IMR-90 (cell line): ENCODE data around the gene MRTFA. TPM values are rescaled to one million over a fixed set of nuclear protein-coding genes. Genes with fewer than 3 reads are reported as not detected.

Experiments
- ATAC-seq: fragments of 200-7000 bp; cut with Tn5 transposase; 2 replicates; pipeline ENCODE4 v1.9.1; 2020; ENCODE audit warnings: low read depth, mild to moderate bottlenecking, moderate library complexity
- BruUV-seq: library from RNA; stranded (reverse); fragments of 400-500 nt; replicated peaks from 2 replicates; lab custom pipeline; 2021; lab: Mats Ljungman, UMichigan
- CTCF ChIA-PET: fragments of 300-600 bp; formaldehyde crosslinking; extraction: SDS; loops from one replicate; lab custom pipeline; 2021; ENCODE audit warnings: antibody characterized with exemption; lab: Yijun Ruan, JAX
- POLR2A ChIA-PET: fragments of 300-600 bp; sonication (Branson Sonifier 250); formaldehyde crosslinking; loops from one replicate; lab custom pipeline; 2022; ENCODE audit warnings: antibody characterized with exemption; ENCODE audit not compliant: unreplicated experiment; lab: Charles Lee
- DNase-seq: peaks from one replicate; pipeline ENCODE4 v3.0.0; 2013
- H2AFZ ChIP-seq: replicated peaks from 2 replicates; pipeline ENCODE3; 2013; ENCODE audit warnings: low read length, mild to moderate bottlenecking; ENCODE audit not compliant: poor library complexity
- H2AK5ac ChIP-seq: 2 replicates; pipeline ENCODE4 v1.6.1; 2013; ENCODE audit warnings: low read depth, low read length, inconsistent platforms
- H2AK9ac ChIP-seq: replicated peaks from 2 replicates; pipeline ENCODE3; 2013; ENCODE audit warnings: mild to moderate bottlenecking, low read depth, low read length, moderate library complexity; ENCODE audit not compliant: poor library complexity
- H2BK120ac ChIP-seq: 2 replicates; pipeline ENCODE4 v1.6.1; 2013; ENCODE audit warnings: low read depth, low read length, inconsistent platforms
- H2BK15ac ChIP-seq: 3 replicates; pipeline ENCODE4 v1.6.1; 2013; ENCODE audit warnings: low read depth, low read length, inconsistent platforms
- H2BK20ac ChIP-seq: 2 replicates; pipeline ENCODE4 v1.6.1; 2013; ENCODE audit warnings: low read depth, mild to moderate bottlenecking, inconsistent platforms, low read length, moderate library complexity
- H2BK5ac ChIP-seq: 2 replicates; pipeline ENCODE4 v1.6.1; 2013; ENCODE audit warnings: mild to moderate bottlenecking, low read depth, low read length, inconsistent platforms; ENCODE audit not compliant: poor library complexity, severe bottlenecking
- H3K14ac ChIP-seq: replicated peaks from 2 replicates; pipeline ENCODE4 v1.6.1; 2013; ENCODE audit warnings: low read depth, low read length, inconsistent platforms
- H3K18ac ChIP-seq: 2 replicates; pipeline ENCODE4 v1.6.1; 2013; ENCODE audit warnings: low read depth, low read length, control low read depth
- H3K23ac ChIP-seq: 2 replicates; pipeline ENCODE4 v1.6.1; 2013; ENCODE audit warnings: low read depth, low read length, inconsistent platforms
- H3K27ac ChIP-seq: 2 replicates; pipeline ENCODE4 v1.5.1; 2013; ENCODE audit warnings: mild to moderate bottlenecking, control low read depth, low read length; ENCODE audit not compliant: insufficient read depth
- H3K27me3 ChIP-seq: 2 replicates; pipeline ENCODE4 v1.6.1; 2013; ENCODE audit warnings: low read length; ENCODE audit not compliant: control insufficient read depth, insufficient read depth
- H3K36me3 ChIP-seq: 2 replicates; pipeline ENCODE4 v1.6.1; 2013; ENCODE audit warnings: low read length, mixed read lengths; ENCODE audit not compliant: control insufficient read depth, insufficient read depth
- H3K4ac ChIP-seq: 2 replicates; pipeline ENCODE4 v1.6.1; 2013; ENCODE audit warnings: low read depth, low read length, inconsistent platforms
- H3K4me1 ChIP-seq: 2 replicates; pipeline ENCODE4 v1.6.1; 2013; ENCODE audit warnings: low read length, mixed read lengths; ENCODE audit not compliant: control insufficient read depth, insufficient read depth
- H3K4me2 ChIP-seq: 2 replicates; pipeline ENCODE4 v1.6.1; 2013; ENCODE audit warnings: low read depth, mild to moderate bottlenecking, control low read depth, low read length, moderate library complexity
- H3K4me3 ChIP-seq: 2 replicates; pipeline ENCODE4 v1.5.1; 2013; ENCODE audit warnings: low read depth, mild to moderate bottlenecking, control low read depth, low read length, moderate library complexity; ENCODE audit not compliant: insufficient read depth
- H3K56ac ChIP-seq: 2 replicates; pipeline ENCODE4 v1.6.1; 2013; ENCODE audit warnings: low read length, inconsistent platforms; ENCODE audit not compliant: insufficient read depth; ENCODE audit errors: extremely low read depth
- H3K79me1 ChIP-seq, 2 experiments: 2 replicates each; pipeline ENCODE4 v1.6.1; 2013; ENCODE audit warnings: low read length in 2 of 2, inconsistent platforms in 1 of 2, low read depth in 1 of 2
- H3K9ac ChIP-seq: 2 replicates; pipeline ENCODE4 v1.6.1; 2013; ENCODE audit warnings: low read depth, low read length, control low read depth
- H3K9me1 ChIP-seq: 2 replicates; pipeline ENCODE4 v1.6.1; 2013; ENCODE audit warnings: low read length, inconsistent platforms; ENCODE audit not compliant: insufficient read depth
- H3K9me3 ChIP-seq: 2 replicates; pipeline ENCODE4 v1.6.1; 2013; ENCODE audit warnings: low read length; ENCODE audit not compliant: control insufficient read depth, insufficient read depth
- H4K20me1 ChIP-seq: 2 replicates; pipeline ENCODE4 v1.6.1; 2013; ENCODE audit warnings: low read length, inconsistent platforms; ENCODE audit not compliant: insufficient read depth
- H4K5ac ChIP-seq: 2 replicates; pipeline ENCODE4 v1.6.1; 2013; ENCODE audit warnings: mild to moderate bottlenecking, low read depth, low read length, control low read depth
- H4K8ac ChIP-seq, 2 experiments: 2 replicates each; pipeline ENCODE4 v1.6.1; 2013; ENCODE audit warnings: low read depth in 2 of 2, low read length in 2 of 2, control low read depth in 1 of 2, inconsistent platforms in 1 of 2
- H4K91ac ChIP-seq: 2 replicates; pipeline ENCODE4 v1.6.1; 2013; ENCODE audit warnings: low read depth, low read length, inconsistent platforms; ENCODE audit not compliant: insufficient read depth
- BHLHE40 ChIP-seq: fragments of 150-350 bp; IDR thresholded peaks from 2 replicates; pipeline ENCODE4 v1.6.1; 2016; ENCODE audit warnings: mild to moderate bottlenecking, low read depth, low read length
- CEBPB ChIP-seq: IDR thresholded peaks from 2 replicates; pipeline ENCODE4 v1.6.1; 2012; ENCODE audit warnings: low read depth, low read length, improper control_type of control experiment
- CHD1 ChIP-seq: IDR thresholded peaks from 2 replicates; pipeline ENCODE4 v1.6.1; 2012; ENCODE audit warnings: low read depth, low read length, improper control_type of control experiment
- FOS ChIP-seq: fragments of 150-350 bp; IDR thresholded peaks from 2 replicates; pipeline ENCODE4 v1.6.1; 2016; ENCODE audit warnings: low read depth, low read length
- MAFK ChIP-seq: IDR thresholded peaks from 2 replicates; pipeline ENCODE4 v1.6.1; 2012; ENCODE audit warnings: low read depth, low read length, improper control_type of control experiment
- MAZ ChIP-seq: IDR thresholded peaks from 2 replicates; pipeline ENCODE4 v1.6.1; 2012; ENCODE audit warnings: low read depth, mild to moderate bottlenecking, low read length, improper control_type of control experiment, moderate library complexity, borderline replicate concordance
- MXI1 ChIP-seq: IDR thresholded peaks from 2 replicates; pipeline ENCODE4 v1.6.1; 2012; ENCODE audit warnings: low read depth, mild to moderate bottlenecking, low read length, moderate library complexity, borderline replicate concordance
- NFE2L2 ChIP-seq: fragments of 150-350 bp; IDR thresholded peaks from 2 replicates; pipeline ENCODE4 v1.6.1; 2016; ENCODE audit warnings: low read depth, mild to moderate bottlenecking, low read length
- POLR2A ChIP-seq: IDR thresholded peaks from 2 replicates; pipeline ENCODE4 v1.6.1; 2012; ENCODE audit warnings: mild to moderate bottlenecking, low read depth, low read length
- RCOR1 ChIP-seq: IDR thresholded peaks from 2 replicates; pipeline ENCODE4 v1.6.1; 2012; ENCODE audit warnings: mild to moderate bottlenecking, low read length, improper control_type of control experiment; ENCODE audit not compliant: insufficient replicate concordance
- RFX5 ChIP-seq: IDR thresholded peaks from 2 replicates; pipeline ENCODE4 v1.8.0; 2012; ENCODE audit warnings: low read depth, mild to moderate bottlenecking, low read length, moderate library complexity
- SMC3 ChIP-seq: fragments of 150-350 bp; IDR thresholded peaks from 2 replicates; pipeline ENCODE4 v1.6.1; 2016; ENCODE audit warnings: low read depth, mild to moderate bottlenecking, antibody characterized with exemption, low read length, moderate library complexity
- USF2 ChIP-seq: fragments of 150-350 bp; IDR thresholded peaks from 2 replicates; pipeline ENCODE4 v1.6.1; 2017; ENCODE audit warnings: mild to moderate bottlenecking, antibody characterized with exemption, low read length, low read depth
- WGBS, 2 experiments: methylation state at CpG; one replicate each; pipeline versions ENCODE4 v1.1.5 to v1.1.7; 2013; ENCODE audit warnings: missing lambda C conversion rate in 2 of 2; ENCODE audit not compliant: insufficient read length in 1 of 2; ENCODE audit errors: extremely low coverage in 2 of 2; 5-methylcytosine and 5-hydroxymethylcytosine counted together
- dilution Hi-C: fragments of 300-500 bp; cut with HindIII; formaldehyde crosslinking; loops from one replicate; pipeline ENCODE4 v1.14.3; 2018; ENCODE audit warnings: low sequenced_read_pairs; ENCODE audit not compliant: unreplicated experiment
- in situ Hi-C: fragments of 300-500 bp; cut with MboI; formaldehyde crosslinking; loops from 3 replicates; pipeline ENCODE4 v1.14.3; 2019; ENCODE audit warnings: low sequenced_read_pairs, inconsistent platforms, mixed read lengths
- intact Hi-C: fragments of 100-400 bp; cut with micrococcal nuclease; formaldehyde crosslinking; loops from 2 replicates; pipeline ENCODE4 v1.10.0; 2022
- polyA plus RNA-seq, 3 experiments: library from polyadenylated mRNA; depleted of rRNA; stranded (reverse); fragments of >200 nt; gene quantifications; 2 replicates each; pipeline ENCODE4 v1.2.3, GENCODE V29; 2012; ENCODE audit warnings: low replicate concordance in 1 of 3
- total RNA-seq: library from RNA; depleted of rRNA; stranded (reverse); fragments of >200 nt; gene quantifications from 2 replicates; pipeline ENCODE4 v1.2.3, GENCODE V29; 2012
- TF ChIP-seq, protein P1 (sequence below): conservative IDR thresholded peaks from 2 replicates; pipeline ENCODE4 v1.5.1; 2012; ENCODE audit warnings: mild to moderate bottlenecking, low read depth, low read length, improper control_type of control experiment
- TF ChIP-seq, protein P2 (sequence below): fragments of 150-350 bp; IDR thresholded peaks from 2 replicates; pipeline ENCODE4 v1.6.1; 2016; ENCODE audit warnings: low read depth, mild to moderate bottlenecking, low read length, moderate library complexity, borderline replicate concordance

Gene MRTFA
- total and polyA plus RNA-seq, 2 of the 4 experiments (the other 2 are of a cell fraction), result 12.5 to 17.2 TPM

DNA sequence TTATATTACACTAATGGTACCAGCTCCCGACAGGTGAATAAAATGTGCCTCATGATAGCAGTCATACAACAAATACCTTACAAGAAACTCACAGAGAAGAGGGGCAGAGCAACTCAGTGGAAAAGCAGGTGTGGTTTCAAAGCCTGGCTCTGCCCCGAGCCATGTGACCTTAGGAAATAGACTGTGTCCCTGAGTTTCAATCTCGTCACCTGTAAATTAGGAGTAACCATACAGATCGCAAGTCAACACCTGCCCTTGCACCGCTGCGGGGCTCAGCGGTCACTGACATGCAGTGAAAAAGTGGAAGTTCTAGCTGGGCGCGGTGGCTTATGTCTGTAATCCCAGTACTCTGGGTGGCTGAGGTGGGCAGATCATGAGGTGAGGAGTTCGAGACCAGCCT is 11.9 kb upstream of the MRTFA start:
- H4K91ac ChIP-seq, result no peak overlapping the region
- H3K27ac ChIP-seq, result no peak overlapping the region
- H2AFZ ChIP-seq, result no peak overlapping the region
- no peak overlapping the region for H4K5ac ChIP-seq
- H2AK5ac ChIP-seq, result no peak overlapping the region
- peaks cover 8% of the 10 kb centered on the region for H3K4me1 ChIP-seq
- no peaks in the 10 kb centered on the region for H3K27me3 ChIP-seq
- H3K18ac ChIP-seq, result no peak overlapping the region
- no peak overlapping the region for H3K9ac ChIP-seq
- ChIA-PET CTCF (no interaction called here), POLR2A (no interaction called here)
- H3K23ac ChIP-seq, result no peak overlapping the region
- no peaks in the 10 kb centered on the region for H3K36me3 ChIP-seq
- H3K14ac ChIP-seq, result no peak overlapping the region
- H3K4me3 ChIP-seq, result no peak overlapping the region
- no peak overlapping the region for H4K8ac ChIP-seq
- in situ Hi-C loops (no loop called here), intact Hi-C loops (loop anchor here (5.0 kb wide), 1 partner anchor 276 kb away; the partner anchor contains the start of gene SGSM3), dilution Hi-C loops (no loop called here)
- no peak overlapping the region for H3K56ac ChIP-seq
- no peak for TF ChIP-seq NFE2L2
- no peak for TF ChIP-seq MAFK
- no peak for TF ChIP-seq MXI1
- no peak for TF ChIP-seq MAZ
- TF ChIP-seq RFX5, result no peak
- TF ChIP-seq, protein P1, sequence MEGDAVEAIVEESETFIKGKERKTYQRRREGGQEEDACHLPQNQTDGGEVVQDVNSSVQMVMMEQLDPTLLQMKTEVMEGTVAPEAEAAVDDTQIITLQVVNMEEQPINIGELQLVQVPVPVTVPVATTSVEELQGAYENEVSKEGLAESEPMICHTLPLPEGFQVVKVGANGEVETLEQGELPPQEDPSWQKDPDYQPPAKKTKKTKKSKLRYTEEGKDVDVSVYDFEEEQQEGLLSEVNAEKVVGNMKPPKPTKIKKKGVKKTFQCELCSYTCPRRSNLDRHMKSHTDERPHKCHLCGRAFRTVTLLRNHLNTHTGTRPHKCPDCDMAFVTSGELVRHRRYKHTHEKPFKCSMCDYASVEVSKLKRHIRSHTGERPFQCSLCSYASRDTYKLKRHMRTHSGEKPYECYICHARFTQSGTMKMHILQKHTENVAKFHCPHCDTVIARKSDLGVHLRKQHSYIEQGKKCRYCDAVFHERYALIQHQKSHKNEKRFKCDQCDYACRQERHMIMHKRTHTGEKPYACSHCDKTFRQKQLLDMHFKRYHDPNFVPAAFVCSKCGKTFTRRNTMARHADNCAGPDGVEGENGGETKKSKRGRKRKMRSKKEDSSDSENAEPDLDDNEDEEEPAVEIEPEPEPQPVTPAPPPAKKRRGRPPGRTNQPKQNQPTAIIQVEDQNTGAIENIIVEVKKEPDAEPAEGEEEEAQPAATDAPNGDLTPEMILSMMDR, result no peak
- TF ChIP-seq CHD1, result no peak
- no peak for TF ChIP-seq FOS
- no peak for TF ChIP-seq POLR2A
- no peak for TF ChIP-seq RCOR1
- TF ChIP-seq USF2, result no peak
- TF ChIP-seq BHLHE40, result no peak
- TF ChIP-seq SMC3, result no peak
- no peak for TF ChIP-seq CEBPB
- TF ChIP-seq, protein P2, sequence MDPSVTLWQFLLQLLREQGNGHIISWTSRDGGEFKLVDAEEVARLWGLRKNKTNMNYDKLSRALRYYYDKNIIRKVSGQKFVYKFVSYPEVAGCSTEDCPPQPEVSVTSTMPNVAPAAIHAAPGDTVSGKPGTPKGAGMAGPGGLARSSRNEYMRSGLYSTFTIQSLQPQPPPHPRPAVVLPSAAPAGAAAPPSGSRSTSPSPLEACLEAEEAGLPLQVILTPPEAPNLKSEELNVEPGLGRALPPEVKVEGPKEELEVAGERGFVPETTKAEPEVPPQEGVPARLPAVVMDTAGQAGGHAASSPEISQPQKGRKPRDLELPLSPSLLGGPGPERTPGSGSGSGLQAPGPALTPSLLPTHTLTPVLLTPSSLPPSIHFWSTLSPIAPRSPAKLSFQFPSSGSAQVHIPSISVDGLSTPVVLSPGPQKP, result no peak
- no peaks in the 10 kb centered on the region for H4K20me1 ChIP-seq
- WGBS, 2 experiments, result 80% methylated on average over 2 of the region's 10 CpGs; no CpG with 5 or more reads in 1 of the 2 experiments
- H3K4ac ChIP-seq, result no peak overlapping the region
- H3K79me1 ChIP-seq, result peaks cover 0 to 16% of the 10 kb centered on the region in 2 experiments; a peak in 2 of 4 replicates
- DNase-seq, result no peak
- H2BK120ac ChIP-seq, result no peak overlapping the region
- ATAC-seq, result no peak
- peak overlapping the region; percentile 35; the same call in 1 of the 2 replicates for H2BK20ac ChIP-seq
- H2BK15ac ChIP-seq, result no peak overlapping the region
- no peak overlapping the region for H2BK5ac ChIP-seq
- BruUV-seq, result no TSS peak
- no peak overlapping the region for H2AK9ac ChIP-seq
- no peak overlapping the region for H3K4me2 ChIP-seq
- H3K9me1 ChIP-seq, result peaks cover 3% of the 10 kb centered on the region
- no peaks in the 10 kb centered on the region for H3K9me3 ChIP-seq
